NOMO-1 treated with dmso at 0.1 percent for 144 hours (cell line): ENCODE results near the gene CCDC149.

Experiments used
- DNase-seq: peaks from one replicate; lab custom pipeline; 2025; ENCODE audit not compliant: unreplicated experiment; lab: John Stamatoyannopoulos, UW

Gene CCDC149

DNA sequence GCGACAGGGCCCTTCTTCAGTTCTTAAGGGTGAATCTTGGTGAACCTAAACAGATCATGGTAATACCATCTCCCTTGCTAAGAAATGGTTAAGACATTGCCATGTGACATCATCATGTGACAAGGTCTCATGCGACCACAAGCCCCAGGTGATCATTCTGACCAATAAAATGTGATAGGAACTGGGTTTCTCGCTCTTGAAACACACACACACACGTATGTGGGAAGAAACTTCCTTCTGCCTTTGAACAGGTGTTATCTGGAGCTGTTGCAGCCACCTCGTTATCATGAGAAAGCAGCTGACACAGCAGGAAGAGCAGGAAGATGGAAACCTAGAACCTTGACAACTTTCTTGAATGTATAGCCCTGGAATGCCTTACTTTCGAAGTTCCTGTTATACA, 107.3 kb downstream of the CCDC149 start:
- no peak for DNase-seq

DNA sequence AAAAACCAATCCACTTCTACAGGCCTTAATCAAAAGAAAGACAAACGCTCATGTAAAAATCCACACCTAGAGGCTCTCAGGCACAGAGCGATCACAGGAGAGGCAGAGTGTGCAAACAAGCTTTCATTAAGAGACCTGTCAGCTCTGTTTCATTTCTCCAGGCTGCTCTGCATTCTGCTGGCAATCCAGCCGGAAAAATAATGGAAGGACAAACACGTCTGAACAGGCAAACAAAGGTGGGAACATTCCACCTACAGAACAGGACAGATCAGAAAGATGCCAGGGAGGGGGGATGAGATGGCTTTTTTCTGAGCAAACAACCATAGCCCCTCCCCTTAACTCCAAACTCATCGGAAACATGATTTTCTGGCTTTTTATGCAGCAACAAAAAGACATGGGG, 107.8 kb downstream of the CCDC149 start:
- DNase-seq = no peak

- DNase-seq = no peak
These were observed 110.2 kb downstream of the CCDC149 start for GRCh38 chr4:24802648-24803047.

GRCh38 chr4:24801136-24801855, 111.5 kb downstream of the CCDC149 start:
- DNase-seq = no peak

DNA sequence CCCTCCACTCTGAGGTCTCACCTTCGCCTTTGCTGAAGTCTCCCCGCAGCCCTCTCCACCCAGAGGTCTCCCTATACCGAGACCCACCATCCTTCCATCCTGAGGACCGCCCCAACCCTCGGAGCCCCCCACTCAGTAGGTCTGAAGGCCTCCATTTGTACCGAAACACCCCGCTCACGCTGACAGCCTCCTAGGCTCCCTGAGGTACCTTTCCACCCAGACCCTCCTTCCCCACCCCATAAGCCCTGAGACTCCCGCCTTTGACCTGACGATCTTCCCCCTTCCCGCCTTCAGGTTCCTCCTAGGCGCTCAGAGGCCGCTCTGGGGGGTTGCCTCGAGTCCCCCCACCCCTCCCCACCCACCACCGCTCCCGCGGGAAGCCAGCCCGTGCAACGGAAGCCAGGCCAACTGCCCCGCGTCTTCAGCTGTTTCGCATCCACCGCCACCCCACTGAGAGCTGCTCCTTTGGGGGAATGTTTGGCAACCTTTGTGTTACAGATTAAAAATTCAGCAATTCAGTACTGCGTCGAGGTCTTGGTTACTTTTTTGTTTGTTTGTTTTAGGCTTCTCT, 112.4 kb downstream of the CCDC149 start:
- DNase-seq = no peak

DNA sequence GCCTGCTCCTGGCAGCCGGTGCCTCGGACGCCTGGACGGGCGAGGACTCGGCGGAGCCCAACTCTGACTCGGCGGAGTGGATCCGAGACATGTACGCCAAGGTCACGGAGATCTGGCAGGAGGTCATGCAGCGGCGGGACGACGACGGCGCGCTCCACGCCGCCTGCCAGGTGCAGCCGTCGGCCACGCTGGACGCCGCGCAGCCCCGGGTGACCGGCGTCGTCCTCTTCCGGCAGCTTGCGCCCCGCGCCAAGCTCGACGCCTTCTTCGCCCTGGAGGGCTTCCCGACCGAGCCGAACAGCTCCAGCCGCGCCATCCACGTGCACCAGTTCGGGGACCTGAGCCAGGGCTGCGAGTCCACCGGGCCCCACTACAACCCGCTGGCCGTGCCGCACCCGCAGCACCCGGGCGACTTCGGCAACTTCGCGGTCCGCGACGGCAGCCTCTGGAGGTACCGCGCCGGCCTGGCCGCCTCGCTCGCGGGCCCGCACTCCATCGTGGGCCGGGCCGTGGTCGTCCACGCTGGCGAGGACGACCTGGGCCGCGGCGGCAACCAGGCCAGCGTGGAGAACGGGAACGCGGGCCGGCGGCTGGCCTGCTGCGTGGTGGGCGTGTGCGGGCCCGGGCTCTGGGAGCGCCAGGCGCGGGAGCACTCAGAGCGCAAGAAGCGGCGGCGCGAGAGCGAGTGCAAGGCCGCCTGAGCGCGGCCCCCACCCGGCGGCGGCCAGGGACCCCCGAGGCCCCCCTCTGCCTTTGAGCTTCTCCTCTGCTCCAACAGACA, 113.1 kb downstream of the CCDC149 start:
- no peak for DNase-seq

GRCh38 chr4:24799196-24799543, 113.7 kb downstream of the CCDC149 start:
- DNase-seq = no peak

GRCh38 chr4:24798036-24798610, 114.7 kb downstream of the CCDC149 start:
- DNase-seq = no peak

DNA sequence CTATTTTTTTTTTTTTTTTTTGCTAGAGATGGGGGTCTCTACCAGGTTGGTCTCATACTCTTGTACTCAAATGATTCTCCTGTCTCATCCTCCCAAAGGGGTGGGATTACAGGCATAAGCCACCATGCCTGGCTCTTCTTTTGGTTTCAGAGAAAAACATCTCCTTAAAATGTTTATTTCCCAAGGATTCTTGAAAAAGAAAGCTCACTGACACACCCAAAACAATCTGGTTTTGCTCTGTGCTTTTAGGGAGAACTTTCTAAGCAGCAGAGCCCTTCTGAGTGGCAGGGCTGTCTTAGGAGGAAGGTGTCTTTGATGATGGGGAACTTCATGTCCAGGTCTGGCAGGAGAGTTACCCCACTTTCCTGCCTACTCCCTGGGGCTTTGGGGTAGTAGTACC, 116.2 kb downstream of the CCDC149 start:
- no peak for DNase-seq

DNA sequence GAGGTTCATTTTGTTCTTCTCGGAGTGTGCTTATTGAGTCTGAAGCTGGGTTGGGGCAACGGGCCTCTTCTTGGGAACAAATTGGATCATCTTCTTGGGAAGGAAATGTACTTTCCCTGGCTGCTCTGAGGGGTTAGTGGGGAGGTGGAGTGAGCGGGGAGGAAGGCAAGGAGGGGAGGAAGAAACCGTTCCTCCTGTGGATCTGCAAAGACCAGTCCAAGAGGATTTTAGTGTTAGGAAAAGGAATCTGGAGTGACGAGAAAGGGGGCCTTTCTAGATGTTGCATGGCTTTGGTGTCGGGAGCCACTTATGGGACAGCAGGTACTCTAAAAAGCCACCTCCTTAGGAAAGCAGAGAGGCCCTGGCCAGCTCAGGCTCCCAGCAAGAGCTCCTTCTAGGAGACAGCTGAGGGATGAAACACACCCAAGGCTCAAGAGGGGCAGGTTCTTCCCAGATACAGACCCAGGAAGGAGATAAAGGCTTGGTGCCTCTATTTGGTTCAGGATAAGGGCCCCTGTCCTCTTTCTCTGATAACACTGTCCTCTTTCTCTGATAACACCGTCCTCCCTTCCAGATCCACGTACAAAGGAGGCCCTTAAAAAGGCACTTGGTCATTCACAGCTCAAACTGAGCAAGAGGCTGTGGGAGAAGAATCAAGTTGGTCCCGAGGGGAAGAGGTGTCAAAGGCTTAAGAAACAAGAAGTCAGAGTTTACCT, 117.0 kb downstream of the CCDC149 start:
- no peak for DNase-seq

- DNase-seq = no peak
These were observed 117.8 kb downstream of the CCDC149 start, which contains the start of gene SOD3 for GRCh38 chr4:24794916-24795665. Gene SOD3, plus strand, starts transcription at chr4:24795573. Its CDS starts 3,949 bp downstream, at chr4:24799522.

GRCh38 chr4:24794480-24794879, 118.4 kb downstream of the CCDC149 start:
- no peak for DNase-seq

DNA sequence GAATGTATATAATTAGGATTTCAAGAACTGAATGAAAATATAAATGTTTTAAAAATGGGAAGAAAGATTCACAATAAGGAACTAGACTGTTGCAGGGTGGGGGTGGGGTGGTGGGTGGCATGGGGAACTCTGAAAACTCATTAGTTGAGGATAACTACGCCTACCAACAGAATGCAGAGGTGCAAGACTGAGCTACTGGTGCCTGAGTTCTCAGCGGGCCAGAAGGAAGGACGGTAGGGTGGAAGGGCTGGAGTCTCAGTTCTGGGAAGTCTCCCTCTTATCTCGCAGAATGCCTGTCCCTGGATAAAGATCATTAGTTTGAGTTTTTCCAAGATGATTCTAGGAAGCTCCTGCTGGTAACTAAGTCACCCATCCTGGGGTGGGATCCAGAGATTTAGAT, 118.8 kb downstream of the CCDC149 start:
- DNase-seq = peak; percentile 26

- no peak for DNase-seq
These were observed 119.4 kb downstream of the CCDC149 start for GRCh38 chr4:24793219-24794005.

- DNase-seq = no peak
These were observed 120.3 kb downstream of the CCDC149 start for GRCh38 chr4:24792552-24792951.

DNA sequence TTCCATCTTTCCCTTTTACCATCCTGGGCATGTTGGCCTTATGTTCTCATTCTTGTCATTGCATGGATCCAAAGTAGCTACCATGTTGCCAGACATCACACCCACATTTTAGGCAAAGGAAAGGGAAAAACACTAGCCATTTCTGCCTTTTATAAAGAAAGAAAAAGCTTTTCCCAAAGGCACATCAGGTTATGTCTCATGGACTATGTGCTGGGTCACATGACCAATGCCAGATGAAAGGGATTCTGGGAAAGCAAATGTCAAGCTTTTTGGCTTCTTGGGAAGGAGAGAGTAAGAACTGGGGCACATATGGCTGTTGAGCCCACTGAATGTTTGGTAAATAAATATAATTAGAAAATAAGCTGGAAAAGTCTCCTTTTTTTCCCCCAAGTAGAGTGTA, 121.8 kb downstream of the CCDC149 start:
- DNase-seq = no peak

DNA sequence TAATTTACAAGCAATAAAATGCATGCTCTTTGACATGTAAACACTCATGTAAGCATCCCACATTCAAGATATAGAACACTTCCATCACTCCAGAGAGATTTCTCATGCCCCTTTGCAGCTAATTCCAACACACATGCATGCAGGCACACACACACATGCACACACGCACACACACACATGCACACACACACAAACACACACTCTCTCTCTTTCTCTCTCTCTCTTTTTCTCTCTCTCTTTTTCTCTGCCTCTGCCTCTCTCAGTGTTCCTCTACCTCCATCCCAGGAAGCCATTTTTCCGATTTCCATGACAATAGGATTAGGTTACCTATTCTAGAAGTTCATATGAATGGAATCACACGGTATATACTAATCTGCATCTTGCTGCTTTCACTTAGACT, 129.3 kb downstream of the CCDC149 start:
- DNase-seq = no peak

- no peak for DNase-seq
These were observed 130.7 kb downstream of the CCDC149 start for GRCh38 chr4:24781999-24782745.

DNA sequence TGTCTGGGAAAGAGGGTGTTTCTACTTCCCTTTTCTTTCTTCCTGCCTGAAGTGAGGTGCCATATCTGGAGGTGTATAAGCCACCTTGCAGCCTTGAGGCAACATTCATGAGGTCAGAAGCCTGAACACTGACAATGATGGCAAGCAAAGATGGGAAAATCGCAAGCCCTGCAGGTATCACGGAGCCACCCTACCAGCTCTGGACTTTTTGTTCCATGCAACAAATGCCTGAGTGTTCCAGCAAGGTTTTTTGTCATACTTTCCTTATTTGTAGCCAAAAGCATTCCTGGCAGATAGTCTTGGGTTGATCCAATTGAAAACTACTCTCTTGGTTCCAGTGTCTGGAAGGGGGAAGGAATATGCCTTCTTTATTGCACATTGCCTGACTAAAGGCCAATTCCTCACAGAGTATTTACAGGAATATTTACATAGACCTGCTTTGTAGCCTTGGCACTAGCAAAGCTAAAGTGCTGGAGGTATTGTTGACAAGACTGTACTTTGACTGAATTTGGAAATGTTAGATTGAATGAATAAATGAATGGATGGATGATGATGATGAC, 131.8 kb downstream of the CCDC149 start:
- no peak for DNase-seq
